ES-I3 (cell line): ENCODE measurements around the gene FRMD3.

Experiments
- H3K36me3 ChIP-seq: 2 replicates; pipeline ENCODE4 v1.6.1; 2013; ENCODE audit warnings: mild to moderate bottlenecking, low read length, control low read depth, moderate library complexity; ENCODE audit not compliant: insufficient read depth
- H3K4me1 ChIP-seq: 2 replicates; pipeline ENCODE4 v1.6.1; 2013; ENCODE audit warnings: mild to moderate bottlenecking, control low read depth, low read length; ENCODE audit not compliant: insufficient read depth
- H3K9ac ChIP-seq: 2 replicates; pipeline ENCODE4 v1.6.1; 2013; ENCODE audit warnings: low read depth, mild to moderate bottlenecking, low read length, moderate library complexity
- H3K9me3 ChIP-seq: 2 replicates; pipeline ENCODE4 v1.6.1; 2013; ENCODE audit warnings: mild to moderate bottlenecking, low read length, moderate library complexity; ENCODE audit not compliant: control insufficient read depth, insufficient read depth

Gene FRMD3

GRCh38 chr9:83355729-83356151, 182.5 kb downstream of the FRMD3 start:
- Histone ChIP-seq H3K9ac (no peak overlapping the region), H3K4me1 (no peaks in the 10 kb centered on the region), H3K36me3 (no peaks in the 10 kb centered on the region), H3K9me3 (no peaks in the 10 kb centered on the region)

GRCh38 chr9:83355024-83355444, 183.2 kb downstream of the FRMD3 start:
- Histone ChIP-seq H3K9me3 (no peaks in the 10 kb centered on the region), H3K36me3 (no peaks in the 10 kb centered on the region), H3K9ac (no peak overlapping the region), H3K4me1 (no peaks in the 10 kb centered on the region)

GRCh38 chr9:83349031-83349430, 189.2 kb downstream of the FRMD3 start:
- H3K36me3 ChIP-seq: no peaks in the 10 kb centered on the region
- no peaks in the 10 kb centered on the region for H3K4me1 ChIP-seq
- no peak overlapping the region for H3K9ac ChIP-seq
- H3K9me3 ChIP-seq: no peaks in the 10 kb centered on the region

- H3K9ac ChIP-seq: no peak overlapping the region
- H3K4me1 ChIP-seq: no peaks in the 10 kb centered on the region
- no peaks in the 10 kb centered on the region for H3K36me3 ChIP-seq
- H3K9me3 ChIP-seq: no peaks in the 10 kb centered on the region
These were observed 191.4 kb downstream of the FRMD3 start for GRCh38 chr9:83346655-83347420.

GRCh38 chr9:83343366-83343999, 194.7 kb downstream of the FRMD3 start:
- Histone ChIP-seq H3K9me3 (no peaks in the 10 kb centered on the region), H3K9ac (no peak overlapping the region), H3K36me3 (no peaks in the 10 kb centered on the region), H3K4me1 (no peaks in the 10 kb centered on the region)

- H3K36me3 ChIP-seq: no peaks in the 10 kb centered on the region
- no peak overlapping the region for H3K9ac ChIP-seq
- H3K9me3 ChIP-seq: no peaks in the 10 kb centered on the region
- H3K4me1 ChIP-seq: no peaks in the 10 kb centered on the region
These were observed 195.5 kb downstream of the FRMD3 start for GRCh38 chr9:83342731-83343130.

GRCh38 chr9:83342006-83342405, 196.2 kb downstream of the FRMD3 start:
- Histone ChIP-seq H3K36me3 (no peaks in the 10 kb centered on the region), H3K9ac (no peak overlapping the region), H3K4me1 (no peaks in the 10 kb centered on the region), H3K9me3 (no peaks in the 10 kb centered on the region)

GRCh38 chr9:83340451-83340850, 197.8 kb downstream of the FRMD3 start:
- Histone ChIP-seq H3K9ac (no peak overlapping the region), H3K9me3 (no peaks in the 10 kb centered on the region), H3K4me1 (no peaks in the 10 kb centered on the region), H3K36me3 (no peaks in the 10 kb centered on the region)

- Histone ChIP-seq H3K4me1 (no peaks in the 10 kb centered on the region), H3K9me3 (no peaks in the 10 kb centered on the region), H3K9ac (no peak overlapping the region), H3K36me3 (no peaks in the 10 kb centered on the region)
These were observed 198.8 kb downstream of the FRMD3 start for GRCh38 chr9:83339435-83339834.

- H3K4me1 ChIP-seq: no peaks in the 10 kb centered on the region
These were observed 201.5 kb downstream of the FRMD3 start for GRCh38 chr9:83336706-83337105.

GRCh38 chr9:83334320-83334719, 203.9 kb downstream of the FRMD3 start:
- H3K9ac ChIP-seq: no peak overlapping the region
- peaks cover 4% of the 10 kb centered on the region; the same call in 1 of the 2 replicates for H3K9me3 ChIP-seq
- H3K4me1 ChIP-seq: no peaks in the 10 kb centered on the region
- H3K36me3 ChIP-seq: no peaks in the 10 kb centered on the region

More at GRCh38 chr9:83336706-83337105, 201.5 kb downstream of the FRMD3 start:
- H3K36me3 ChIP-seq: no peaks in the 10 kb centered on the region
- no peak overlapping the region for H3K9ac ChIP-seq
- H3K9me3 ChIP-seq: no peaks in the 10 kb centered on the region

- Histone ChIP-seq H3K36me3 (no peaks in the 10 kb centered on the region), H3K4me1 (peaks cover 3% of the 10 kb centered on the region; the same call in 1 of the 2 replicates), H3K9ac (no peak overlapping the region), H3K9me3 (peaks cover 4% of the 10 kb centered on the region; the same call in 1 of the 2 replicates)
These were observed 207.7 kb downstream of the FRMD3 start for GRCh38 chr9:83330207-83331196.

- Histone ChIP-seq H3K9ac (no peak overlapping the region), H3K4me1 (peaks cover 3% of the 10 kb centered on the region; the same call in 1 of the 2 replicates), H3K36me3 (no peaks in the 10 kb centered on the region), H3K9me3 (peaks cover 4% of the 10 kb centered on the region; the same call in 1 of the 2 replicates)
These were observed 210.2 kb downstream of the FRMD3 start for GRCh38 chr9:83327750-83328622.
